ENCODE results near the gene KRTAP2-2. TPM values are rescaled to one million over a fixed set of nuclear protein-coding genes. Genes with fewer than 3 reads are reported as not detected.
"Not testable (repeated sequence)": the region's sequence is repeated elsewhere in the genome, so short reads cannot be mapped to it uniquely, and the experiment has no call there.

KRTAP2-2 gene
- total and polyA plus RNA-seq, 2 donors: not detected

GRCh38 chr17:41073676-41074075 lies 18.6 kb upstream of the KRTAP2-2 start:
- no peaks in the 10 kb centered on the region for H3K4me1 ChIP-seq (ENCODE audit: insufficient read depth)
- no peaks in the 10 kb centered on the region for H3K36me3 ChIP-seq (ENCODE audit: insufficient read depth)
- WGBS: 91% methylated on average over 2 of the region's 2 CpGs
- no peak overlapping the region for H3K27ac ChIP-seq (ENCODE audit: low read depth)
- no peak overlapping the region for H3K4me3 ChIP-seq (ENCODE audit: low read depth, low read length)
- no peak for DNase-seq (ENCODE audit: extremely low spot score)

- no peak overlapping the region for H3K4me3 ChIP-seq (ENCODE audit: low read depth, low read length)
- WGBS: 80% methylated on average over 5 of the region's 5 CpGs
- H3K4me1 ChIP-seq (ENCODE audit: insufficient read depth): no peaks in the 10 kb centered on the region
- DNase-seq (ENCODE audit: extremely low spot score): no peak
- H3K36me3 ChIP-seq (ENCODE audit: insufficient read depth): no peaks in the 10 kb centered on the region
- no peak overlapping the region for H3K27ac ChIP-seq (ENCODE audit: low read depth)
Observed at GRCh38 chr17:41071606-41072360, 16.8 kb upstream of the KRTAP2-2 start.

GRCh38 chr17:41069031-41069430 lies 14.0 kb upstream of the KRTAP2-2 start:
- Histone ChIP-seq H3K4me1 (ENCODE audit: insufficient read depth) (no peaks in the 10 kb centered on the region), H3K4me3 (ENCODE audit: low read depth, low read length) (no peak overlapping the region), H3K36me3 (ENCODE audit: insufficient read depth) (no peaks in the 10 kb centered on the region), H3K27ac (ENCODE audit: low read depth) (no peak overlapping the region)
- DNase-seq (ENCODE audit: extremely low spot score): no peak
- 77% methylated on average over 3 of the region's 3 CpGs for WGBS

GRCh38 chr17:41067281-41067680 lies 12.3 kb upstream of the KRTAP2-2 start:
- H3K4me3 ChIP-seq (ENCODE audit: low read depth, low read length): no peak overlapping the region
- no peaks in the 10 kb centered on the region for H3K4me1 ChIP-seq (ENCODE audit: insufficient read depth)
- no peak for DNase-seq (ENCODE audit: extremely low spot score)
- no peak overlapping the region for H3K27ac ChIP-seq (ENCODE audit: low read depth)
- no peaks in the 10 kb centered on the region for H3K36me3 ChIP-seq (ENCODE audit: insufficient read depth)

- DNase-seq (ENCODE audit: extremely low spot score): no peak
- WGBS: 83% methylated on average over 6 of the region's 6 CpGs
- Histone ChIP-seq H3K4me3 (ENCODE audit: low read depth, low read length) (no peak within 1 kb of the TSS), H3K4me1 (ENCODE audit: insufficient read depth) (no peaks in the 10 kb centered on the region), H3K27ac (ENCODE audit: low read depth) (no peak within 1 kb of the TSS), H3K36me3 (ENCODE audit: insufficient read depth) (no peaks in the 10 kb centered on the region)
Observed at GRCh38 chr17:41065829-41066624, 11.0 kb upstream of the KRTAP2-2 start, which contains the start of gene KRTAP2-4. Gene KRTAP2-4 (minus strand): TSS chr17:41065879. CDS start chr17:41065845, 34 bp downstream.

- H3K36me3 ChIP-seq (ENCODE audit: insufficient read depth); DNase-seq (ENCODE audit: extremely low spot score); H3K27ac ChIP-seq (ENCODE audit: low read depth); H3K4me3 ChIP-seq (ENCODE audit: low read depth, low read length); H3K4me1 ChIP-seq (ENCODE audit: insufficient read depth): not testable (repeated sequence)
- 69% methylated on average over 7 of the region's 16 CpGs for WGBS
Observed at GRCh38 chr17:41065016-41065689, 10.1 kb upstream of the KRTAP2-2 start.

- no peak for DNase-seq (ENCODE audit: extremely low spot score)
- H3K27ac ChIP-seq (ENCODE audit: low read depth): no peak overlapping the region
- no peaks in the 10 kb centered on the region for H3K4me1 ChIP-seq (ENCODE audit: insufficient read depth)
- WGBS: 85% methylated on average over 1 of the region's 1 CpG
- H3K36me3 ChIP-seq (ENCODE audit: insufficient read depth): no peaks in the 10 kb centered on the region
- no peak overlapping the region for H3K4me3 ChIP-seq (ENCODE audit: low read depth, low read length)
Observed at GRCh38 chr17:41064301-41064700, 9.3 kb upstream of the KRTAP2-2 start.

GRCh38 chr17:41063449-41063848 lies 8.4 kb upstream of the KRTAP2-2 start:
- no peak overlapping the region for H3K27ac ChIP-seq (ENCODE audit: low read depth)
- H3K4me1 ChIP-seq (ENCODE audit: insufficient read depth): no peaks in the 10 kb centered on the region
- no peaks in the 10 kb centered on the region for H3K36me3 ChIP-seq (ENCODE audit: insufficient read depth)
- H3K4me3 ChIP-seq (ENCODE audit: low read depth, low read length): no peak overlapping the region
- WGBS: 71% methylated on average over 4 of the region's 4 CpGs
- DNase-seq (ENCODE audit: extremely low spot score): no peak

GRCh38 chr17:41061964-41062363 lies 6.9 kb upstream of the KRTAP2-2 start:
- no peaks in the 10 kb centered on the region for H3K4me1 ChIP-seq (ENCODE audit: insufficient read depth)
- WGBS: 65% methylated on average over 1 of the region's 1 CpG
- no peak for DNase-seq (ENCODE audit: extremely low spot score)
- no peaks in the 10 kb centered on the region for H3K36me3 ChIP-seq (ENCODE audit: insufficient read depth)
- no peak overlapping the region for H3K27ac ChIP-seq (ENCODE audit: low read depth)
- no peak overlapping the region for H3K4me3 ChIP-seq (ENCODE audit: low read depth, low read length)

GRCh38 chr17:41060052-41060604 lies 5.1 kb upstream of the KRTAP2-2 start, which contains the start of gene KRTAP2-3:
Gene KRTAP2-3 (minus strand): TSS chr17:41060114. CDS start chr17:41060050, 64 bp downstream.
- no peak within 1 kb of the TSS for H3K4me3 ChIP-seq (ENCODE audit: low read depth, low read length)

GRCh38 chr17:41059276-41060051 lies 4.4 kb upstream of the KRTAP2-2 start:
- not testable (repeated sequence) for H3K27ac ChIP-seq (ENCODE audit: low read depth); H3K4me1 ChIP-seq (ENCODE audit: insufficient read depth); H3K4me3 ChIP-seq (ENCODE audit: low read depth, low read length); DNase-seq (ENCODE audit: extremely low spot score); H3K36me3 ChIP-seq (ENCODE audit: insufficient read depth)
- WGBS: 22% methylated on average over 11 of the region's 31 CpGs

More at GRCh38 chr17:41060052-41060604, 5.1 kb upstream of the KRTAP2-2 start, which contains the start of gene KRTAP2-3:
- DNase-seq (ENCODE audit: extremely low spot score): no peak
- H3K4me1 ChIP-seq (ENCODE audit: insufficient read depth): no peaks in the 10 kb centered on the region
- WGBS: 66% methylated on average over 6 of the region's 6 CpGs
- H3K27ac ChIP-seq (ENCODE audit: low read depth): no peak within 1 kb of the TSS
- H3K36me3 ChIP-seq (ENCODE audit: insufficient read depth): no peaks in the 10 kb centered on the region

- H3K27ac ChIP-seq (ENCODE audit: low read depth): no peak overlapping the region
- WGBS: 81% methylated on average over 5 of the region's 5 CpGs
- no peaks in the 10 kb centered on the region for H3K36me3 ChIP-seq (ENCODE audit: insufficient read depth)
- H3K4me3 ChIP-seq (ENCODE audit: low read depth, low read length): no peak overlapping the region
- H3K4me1 ChIP-seq (ENCODE audit: insufficient read depth): no peaks in the 10 kb centered on the region
- DNase-seq (ENCODE audit: extremely low spot score): no peak
Observed at GRCh38 chr17:41058741-41059140, 3.7 kb upstream of the KRTAP2-2 start.

- H3K36me3 ChIP-seq (ENCODE audit: insufficient read depth): no peaks in the 10 kb centered on the region
- no peak overlapping the region for H3K27ac ChIP-seq (ENCODE audit: low read depth)
- H3K4me1 ChIP-seq (ENCODE audit: insufficient read depth): no peaks in the 10 kb centered on the region
- WGBS: 96% methylated on average over 1 of the region's 1 CpG
- no peak overlapping the region for H3K4me3 ChIP-seq (ENCODE audit: low read depth, low read length)
- DNase-seq (ENCODE audit: extremely low spot score): no peak
Observed at GRCh38 chr17:41057547-41057946, 2.5 kb upstream of the KRTAP2-2 start.
